ENCODE results near the gene RAB43.

RAB43 gene

DNA sequence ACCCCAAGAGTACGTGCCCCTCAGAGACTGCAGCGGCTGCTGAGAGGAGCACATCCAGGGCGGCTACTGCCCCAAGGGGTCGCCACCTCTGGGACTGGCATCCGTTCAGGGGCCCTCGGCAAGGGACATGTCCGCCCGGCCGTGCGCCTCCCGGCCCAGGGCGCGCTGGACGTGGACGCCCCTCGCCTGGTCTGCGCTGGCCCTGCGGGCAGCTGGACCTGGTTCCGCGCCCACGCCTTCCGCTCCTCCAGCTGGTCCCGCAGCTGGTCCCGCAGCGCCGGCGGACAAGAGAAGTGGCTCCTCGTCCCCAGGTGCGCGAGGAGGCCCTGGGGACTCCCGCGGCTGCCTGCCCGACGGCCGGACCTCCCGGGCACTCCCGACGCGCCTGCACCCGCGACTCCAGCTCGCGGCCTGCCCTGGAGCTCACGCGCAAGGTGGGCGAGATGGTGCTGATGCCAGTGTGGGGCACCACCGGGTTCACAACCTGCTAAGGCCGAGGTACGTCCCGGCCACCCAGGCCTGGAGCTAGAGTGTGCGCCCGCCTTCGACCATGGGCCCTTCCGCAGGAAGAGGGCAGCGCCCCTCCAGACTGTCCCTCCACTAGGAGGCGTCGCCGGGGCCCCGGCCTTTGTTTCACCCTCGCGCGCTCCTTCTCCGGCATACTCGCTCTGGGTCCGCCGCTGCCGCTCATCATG is 75.4 kb downstream of the RAB43 start:
- FAIRE-seq (no peak), DNase-seq (ENCODE audit: extremely low spot score, insufficient read length, low read depth) (no peak)

DNA sequence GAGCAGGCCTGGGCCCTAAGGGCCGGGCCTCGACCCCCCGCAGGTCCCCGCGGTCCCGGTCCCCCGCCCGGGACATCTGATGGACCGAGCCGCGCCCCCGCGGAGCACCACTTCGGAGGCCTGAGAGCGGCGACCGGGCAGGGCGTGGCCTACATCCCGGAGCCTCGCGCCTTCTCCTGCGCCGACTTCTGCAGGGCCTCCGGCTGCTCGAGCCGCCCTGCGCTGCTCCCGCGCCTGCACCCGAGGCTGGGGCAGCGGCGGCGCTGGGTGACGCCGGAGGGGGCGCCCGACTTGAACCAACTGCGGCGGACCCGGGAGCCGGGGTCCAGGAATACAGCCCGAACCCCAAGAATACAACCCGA is 75.9 kb downstream of the RAB43 start:
- DNase-seq (ENCODE audit: extremely low spot score, insufficient read length, low read depth): no peak
- FAIRE-seq: no peak

DNA sequence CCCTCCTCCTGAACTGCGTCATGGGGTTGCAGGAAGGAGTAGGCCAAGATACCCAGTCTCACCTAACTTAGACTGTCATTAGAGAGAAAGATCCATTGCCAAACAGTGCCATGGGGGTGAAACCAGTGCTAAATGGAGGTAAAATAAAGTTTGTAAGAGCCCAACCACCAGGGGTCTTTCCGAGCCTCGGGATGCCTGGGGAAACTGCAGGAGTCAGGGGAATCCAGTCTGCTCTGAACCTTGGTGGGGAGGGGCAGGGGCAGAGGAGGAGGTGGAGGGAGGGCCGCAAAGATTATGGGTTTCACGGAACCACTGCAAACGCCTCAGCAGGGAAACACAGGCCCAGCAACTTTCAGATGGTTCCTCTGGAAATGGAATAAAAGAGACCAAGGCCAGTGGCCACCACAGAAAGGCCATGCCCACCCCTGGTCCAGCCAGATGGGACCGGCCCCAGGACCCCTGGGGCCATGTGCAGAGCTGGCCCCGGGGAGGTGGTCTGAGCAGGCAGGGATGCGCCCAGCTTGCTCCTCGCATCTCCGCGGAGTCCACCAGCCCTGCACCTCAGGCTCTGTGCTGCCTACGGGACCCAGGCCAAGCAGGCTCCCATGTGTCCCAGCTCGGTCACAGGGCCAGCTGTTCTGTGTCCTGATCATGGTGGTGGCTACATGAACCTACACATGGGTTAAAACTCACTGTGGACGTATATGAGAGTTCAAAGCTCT is 80.9 kb downstream of the RAB43 start:
- DNase-seq (ENCODE audit: extremely low spot score, insufficient read length, low read depth): no peak
- no peak for FAIRE-seq

DNA sequence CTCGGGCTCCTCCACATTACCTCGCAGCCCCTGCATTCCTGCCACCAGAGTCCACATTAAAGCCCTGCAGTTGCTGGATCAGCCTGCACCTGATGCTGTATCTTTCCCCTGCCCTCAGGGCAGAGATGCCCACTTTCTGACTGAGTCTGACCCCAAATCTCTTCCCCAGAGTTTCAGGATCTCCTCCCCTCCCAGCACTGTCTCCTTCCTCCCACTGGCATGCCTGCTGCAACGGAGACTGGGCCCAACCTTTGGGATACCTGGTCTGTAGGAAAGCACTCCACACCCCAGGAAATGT is 81.6 kb downstream of the RAB43 start:
- FAIRE-seq (no peak), DNase-seq (ENCODE audit: extremely low spot score, insufficient read length, low read depth) (no peak)

DNA sequence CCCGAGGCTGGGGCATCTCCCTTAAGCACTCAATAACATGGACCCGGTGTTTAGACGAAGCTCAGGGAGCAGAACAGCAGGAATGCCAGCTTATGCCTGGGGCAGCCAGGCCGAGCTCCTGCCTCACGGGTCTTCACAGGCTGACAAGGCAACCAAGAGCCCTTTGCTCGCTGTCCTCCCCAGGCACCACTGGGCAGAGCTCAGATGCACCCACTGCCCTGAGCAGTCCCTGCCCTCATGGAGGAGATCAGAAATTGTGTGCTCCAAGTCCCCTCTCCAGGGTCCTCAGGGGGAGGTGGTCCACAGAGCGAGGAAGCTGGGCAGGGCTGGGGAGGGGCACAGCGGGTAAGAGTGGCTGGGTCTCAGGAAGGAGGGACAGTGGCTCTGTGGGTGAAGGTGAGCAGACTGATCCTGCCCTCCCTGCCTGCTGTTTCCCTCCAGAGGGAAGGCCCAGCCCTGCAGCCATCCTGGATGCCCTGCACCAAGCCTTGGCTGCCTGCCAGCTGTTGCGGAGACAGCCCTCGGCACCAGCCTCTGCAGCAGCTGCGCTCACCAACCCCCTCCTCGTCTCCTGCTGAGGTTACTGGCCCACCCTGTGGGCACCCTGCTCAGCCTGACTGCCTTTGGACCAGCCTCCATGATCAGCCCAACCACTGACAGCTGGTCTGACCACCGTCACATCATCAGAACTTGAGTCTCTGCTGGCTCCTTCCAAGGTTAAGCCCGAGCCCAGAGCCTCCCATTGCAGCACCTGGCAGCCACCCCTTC is 82.1 kb downstream of the RAB43 start:
- DNase-seq (ENCODE audit: extremely low spot score, insufficient read length, low read depth) (no peak), FAIRE-seq (no peak)

DNA sequence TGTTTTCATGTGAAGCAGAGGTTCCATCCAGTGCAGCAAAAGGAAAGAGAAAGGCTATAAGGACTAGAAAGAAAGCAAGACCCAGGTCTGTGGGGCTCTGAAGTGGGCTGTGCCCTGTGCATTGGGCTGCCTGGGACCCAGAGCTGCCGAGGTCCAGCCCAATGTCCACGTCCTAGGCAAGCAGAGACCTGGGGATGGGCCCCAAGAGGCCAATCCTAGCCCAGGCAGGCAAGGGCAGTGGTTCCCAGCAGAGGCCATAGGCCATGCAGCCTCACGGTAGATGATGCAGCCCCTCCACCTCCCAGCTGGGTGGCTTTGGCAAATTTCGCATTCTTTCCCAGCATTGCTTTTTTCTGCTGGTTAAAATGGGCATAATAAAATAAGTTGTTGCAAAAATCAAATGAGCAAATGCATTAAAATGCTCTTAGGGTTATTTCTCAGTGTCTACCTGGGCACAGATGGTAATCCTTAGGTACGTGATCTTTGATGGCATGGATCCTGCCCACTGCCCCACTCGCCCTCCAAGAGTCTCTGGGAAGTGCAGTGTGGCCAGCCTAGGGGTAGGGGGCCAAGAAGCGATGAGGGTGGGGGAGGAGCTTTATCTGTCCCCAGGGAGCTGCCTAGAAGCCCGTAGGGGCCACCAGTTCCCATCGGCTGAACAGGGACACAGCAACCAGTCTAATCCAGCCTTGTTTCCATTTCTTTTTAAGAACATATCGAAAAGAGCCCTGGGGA is 83.3 kb downstream of the RAB43 start:
- DNase-seq (ENCODE audit: extremely low spot score, insufficient read length, low read depth) (no peak), FAIRE-seq (no peak)
